Astrocyte (in vitro differentiated cells and primary cell): ENCODE data around the gene RESP18. TPM values are rescaled to one million over a fixed set of nuclear protein-coding genes. Genes with fewer than 3 reads are reported as not detected.

Source experiments
- DNase-seq: peaks from one replicate; pipeline ENCODE4 v3.0.0-alpha.2; 2010; ENCODE audit warnings: low read depth
- FAIRE-seq: peaks from 2 replicates; lab custom pipeline; 2011; peaks lifted over from hg19 to GRCh38; lab: Jason Lieb, UNC
- H2AFZ ChIP-seq: 2 replicates; pipeline ENCODE4 v1.6.0; 2012; ENCODE audit warnings: low read depth, low read length, inconsistent platforms
- H3K27ac ChIP-seq: 2 replicates; pipeline ENCODE4 v1.5.1; 2011; ENCODE audit warnings: low read depth, low read length, inconsistent platforms
- H3K27me3 ChIP-seq: 2 replicates; pipeline ENCODE4 v1.6.0; 2011; ENCODE audit warnings: low read length, inconsistent platforms; ENCODE audit not compliant: insufficient read depth
- H3K36me3 ChIP-seq: 2 replicates; pipeline ENCODE4 v1.5.1; 2011; ENCODE audit warnings: low read length, inconsistent platforms; ENCODE audit not compliant: insufficient read depth
- H3K4me1 ChIP-seq: 2 replicates; pipeline ENCODE4 v1.5.1; 2011; ENCODE audit warnings: low read length, inconsistent platforms; ENCODE audit not compliant: insufficient read depth
- H3K4me2 ChIP-seq: 2 replicates; pipeline ENCODE4 v1.6.0; 2012; ENCODE audit warnings: low read length, inconsistent platforms
- H3K4me3 ChIP-seq: 2 replicates; pipeline ENCODE4 v1.5.1; 2011; ENCODE audit warnings: low read depth, mild to moderate bottlenecking, low read length, inconsistent platforms; ENCODE audit not compliant: insufficient read depth
- H3K79me2 ChIP-seq: 2 replicates; pipeline ENCODE4 v1.6.0; 2012; ENCODE audit warnings: mild to moderate bottlenecking, low read length, inconsistent platforms; ENCODE audit not compliant: insufficient read depth
- H3K9ac ChIP-seq: 2 replicates; pipeline ENCODE4 v1.6.0; 2012; ENCODE audit warnings: mild to moderate bottlenecking, low read length, inconsistent platforms
- H3K9me3 ChIP-seq: 2 replicates; pipeline ENCODE4 v1.5.1; 2012; ENCODE audit warnings: low read depth, mild to moderate bottlenecking, low read length, inconsistent platforms; ENCODE audit not compliant: insufficient read depth
- H4K20me1 ChIP-seq: 2 replicates; pipeline ENCODE4 v1.6.0; 2012; ENCODE audit warnings: low read length, inconsistent platforms; ENCODE audit not compliant: insufficient read depth
- H3K27ac Mint-ChIP-seq: one replicate; pipeline ENCODE4 v1.8.0; 2021; ENCODE audit warnings: mild to moderate bottlenecking, mixed read lengths; ENCODE audit not compliant: unreplicated experiment
- H3K27me3 Mint-ChIP-seq: one replicate; pipeline ENCODE4 v1.8.0; 2021; ENCODE audit warnings: low read depth, mixed read lengths; ENCODE audit not compliant: unreplicated experiment
- H3K36me3 Mint-ChIP-seq: one replicate; pipeline ENCODE4 v1.8.0; 2021; ENCODE audit warnings: low read depth, mixed read lengths; ENCODE audit not compliant: unreplicated experiment
- H3K4me1 Mint-ChIP-seq: one replicate; pipeline ENCODE4 v1.8.0; 2021; ENCODE audit warnings: low read depth, mixed read lengths; ENCODE audit not compliant: unreplicated experiment
- H3K4me3 Mint-ChIP-seq: one replicate; pipeline ENCODE4 v1.8.0; 2021; ENCODE audit warnings: mild to moderate bottlenecking, moderate library complexity, mixed read lengths; ENCODE audit not compliant: unreplicated experiment
- H3K9me3 Mint-ChIP-seq: one replicate; pipeline ENCODE4 v1.8.0; 2021; ENCODE audit warnings: mild to moderate bottlenecking, mixed read lengths; ENCODE audit not compliant: unreplicated experiment
- EZH2 ChIP-seq: IDR thresholded peaks from 2 replicates; pipeline ENCODE4 v1.6.1; 2012; ENCODE audit warnings: mild to moderate bottlenecking, low read length, inconsistent platforms; ENCODE audit not compliant: insufficient read depth
- total RNA-seq: library from RNA; stranded (reverse); gene quantifications from 2 replicates; pipeline ENCODE4 v1.2.1, GENCODE V29; 2021
- TF ChIP-seq, protein P1 (sequence below): IDR thresholded peaks from 2 replicates; pipeline ENCODE4 v1.5.1; 2011; ENCODE audit warnings: low read depth, mild to moderate bottlenecking, inconsistent platforms, low read length, moderate library complexity; ENCODE audit not compliant: insufficient read depth

Gene RESP18
- total RNA-seq, 1 donor from 2014 or later: not detected

- H3K36me3 ChIP-seq: no peaks in the 10 kb centered on the region
- Mint-ChIP-seq H3K4me3 (no peak overlapping the region), H3K27me3 (peaks cover 21% of the 10 kb centered on the region), H3K4me1 (peaks cover 11% of the 10 kb centered on the region), H3K9me3 (no peaks in the 10 kb centered on the region), H3K27ac (no peak overlapping the region), H3K36me3 (peaks cover 17% of the 10 kb centered on the region)
- no peak overlapping the region for H3K27ac ChIP-seq
- H4K20me1 ChIP-seq: no peaks in the 10 kb centered on the region
- no peaks in the 10 kb centered on the region for H3K79me2 ChIP-seq
- peaks cover 3% of the 10 kb centered on the region for H3K27me3 ChIP-seq
- no peak overlapping the region for H3K9ac ChIP-seq
- no peak for FAIRE-seq
- no peaks in the 10 kb centered on the region for H3K9me3 ChIP-seq
- H3K4me2 ChIP-seq: no peak overlapping the region
- H3K4me3 ChIP-seq: no peak overlapping the region
- H2AFZ ChIP-seq: no peak overlapping the region
- TF ChIP-seq, protein P1, sequence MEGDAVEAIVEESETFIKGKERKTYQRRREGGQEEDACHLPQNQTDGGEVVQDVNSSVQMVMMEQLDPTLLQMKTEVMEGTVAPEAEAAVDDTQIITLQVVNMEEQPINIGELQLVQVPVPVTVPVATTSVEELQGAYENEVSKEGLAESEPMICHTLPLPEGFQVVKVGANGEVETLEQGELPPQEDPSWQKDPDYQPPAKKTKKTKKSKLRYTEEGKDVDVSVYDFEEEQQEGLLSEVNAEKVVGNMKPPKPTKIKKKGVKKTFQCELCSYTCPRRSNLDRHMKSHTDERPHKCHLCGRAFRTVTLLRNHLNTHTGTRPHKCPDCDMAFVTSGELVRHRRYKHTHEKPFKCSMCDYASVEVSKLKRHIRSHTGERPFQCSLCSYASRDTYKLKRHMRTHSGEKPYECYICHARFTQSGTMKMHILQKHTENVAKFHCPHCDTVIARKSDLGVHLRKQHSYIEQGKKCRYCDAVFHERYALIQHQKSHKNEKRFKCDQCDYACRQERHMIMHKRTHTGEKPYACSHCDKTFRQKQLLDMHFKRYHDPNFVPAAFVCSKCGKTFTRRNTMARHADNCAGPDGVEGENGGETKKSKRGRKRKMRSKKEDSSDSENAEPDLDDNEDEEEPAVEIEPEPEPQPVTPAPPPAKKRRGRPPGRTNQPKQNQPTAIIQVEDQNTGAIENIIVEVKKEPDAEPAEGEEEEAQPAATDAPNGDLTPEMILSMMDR: no peak
- TF ChIP-seq EZH2: no peak
- DNase-seq: no peak
- peaks cover 2% of the 10 kb centered on the region for H3K4me1 ChIP-seq
Observed at GRCh38 chr2:219300022-219300421, 32.5 kb downstream of the RESP18 start.

- no peak overlapping the region for H3K27ac Mint-ChIP-seq
- Histone ChIP-seq H2AFZ (no peak overlapping the region), H3K79me2 (no peaks in the 10 kb centered on the region), H3K9me3 (no peaks in the 10 kb centered on the region), H3K36me3 (no peaks in the 10 kb centered on the region), H4K20me1 (no peaks in the 10 kb centered on the region), H3K27me3 (peaks cover 3% of the 10 kb centered on the region), H3K4me2 (no peak overlapping the region), H3K27ac (no peak overlapping the region), H3K4me3 (no peak overlapping the region), H3K9ac (no peak overlapping the region), H3K4me1 (peaks cover 7% of the 10 kb centered on the region)
- peaks cover 18% of the 10 kb centered on the region for H3K27me3 Mint-ChIP-seq
- H3K4me1 Mint-ChIP-seq: peaks cover 11% of the 10 kb centered on the region
- no peak for FAIRE-seq
- H3K9me3 Mint-ChIP-seq: no peaks in the 10 kb centered on the region
- no peak for DNase-seq
- H3K4me3 Mint-ChIP-seq: no peak overlapping the region
- TF ChIP-seq, protein P1: no peak
- no peak for TF ChIP-seq EZH2
- peaks cover 17% of the 10 kb centered on the region for H3K36me3 Mint-ChIP-seq
Observed at GRCh38 chr2:219299372-219299760, 33.2 kb downstream of the RESP18 start.

DNA sequence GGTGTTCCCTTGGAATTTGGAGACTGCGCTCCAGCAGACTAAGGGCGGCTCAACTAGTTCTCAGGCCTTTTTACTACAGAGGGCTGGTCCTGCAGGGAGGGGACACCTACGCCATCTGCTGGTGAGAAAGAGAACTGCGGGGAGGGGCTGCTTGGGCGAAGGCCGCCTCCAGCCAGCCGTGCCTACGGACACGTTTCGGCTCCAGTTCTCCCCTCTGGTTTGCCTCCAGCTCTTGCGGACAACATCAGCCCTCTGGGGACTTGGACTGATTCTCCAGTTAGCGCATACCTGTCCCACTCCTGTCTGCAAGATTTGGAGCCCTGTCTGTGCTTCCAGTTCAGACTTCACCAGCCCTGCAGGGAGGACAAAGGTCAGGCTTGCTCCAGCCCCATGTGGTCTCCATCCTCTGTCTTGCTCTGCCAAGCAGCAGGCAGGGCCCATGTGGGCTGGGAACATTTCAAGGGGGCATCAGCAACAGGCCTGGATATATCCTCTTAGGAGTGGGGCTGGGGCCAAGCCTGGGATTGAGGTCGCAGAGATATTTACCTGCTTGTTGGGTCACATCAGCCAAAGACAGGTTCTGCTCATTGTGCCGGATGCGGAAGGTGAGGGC, 33.7 kb downstream of the RESP18 start:
- H3K4me3 ChIP-seq: no peak overlapping the region
- no peak overlapping the region for H3K27ac Mint-ChIP-seq
- no peaks in the 10 kb centered on the region for H3K36me3 ChIP-seq
- no peaks in the 10 kb centered on the region for H3K79me2 ChIP-seq
- DNase-seq (peak; percentile 17), FAIRE-seq (no peak)
- H4K20me1 ChIP-seq: no peaks in the 10 kb centered on the region
- no peak overlapping the region for H3K9ac ChIP-seq
- peaks cover 16% of the 10 kb centered on the region for H3K27me3 Mint-ChIP-seq
- peaks cover 3% of the 10 kb centered on the region for H3K27me3 ChIP-seq
- no peak overlapping the region for H3K4me2 ChIP-seq
- H3K4me1 ChIP-seq: peaks cover 8% of the 10 kb centered on the region
- no peaks in the 10 kb centered on the region for H3K9me3 ChIP-seq
- no peak overlapping the region for H3K4me3 Mint-ChIP-seq
- peaks cover 11% of the 10 kb centered on the region for H3K4me1 Mint-ChIP-seq
- peaks cover 17% of the 10 kb centered on the region for H3K36me3 Mint-ChIP-seq
- no peaks in the 10 kb centered on the region for H3K9me3 Mint-ChIP-seq
- TF ChIP-seq, protein P1: peak; percentile 90
- TF ChIP-seq EZH2: no peak
- H3K27ac ChIP-seq: no peak overlapping the region
- no peak overlapping the region for H2AFZ ChIP-seq
